Measurements from ENCODE around the gene CD36. TPM values are rescaled to one million over a fixed set of nuclear protein-coding genes. Genes with fewer than 3 reads are reported as not detected.

Gene CD36
- total RNA-seq, 4 donors from 2014 or later: 11.5 to 59.2 (median 31.5) TPM

GRCh38 chr7:80596933-80597517 is 41.4 kb upstream of the CD36 start:
- Histone ChIP-seq H3K27me3 (no peaks in the 10 kb centered on the region), H3K27ac (no peak overlapping the region), H3K36me3 (no peaks in the 10 kb centered on the region), H3K9me3 (no peaks in the 10 kb centered on the region), H3K4me3 (no peak overlapping the region), H3K4me1 (peaks cover 0 to 4% (median 1%) of the 10 kb centered on the region in 4 donors)
- TF ChIP-seq EP300 (IDR thresholded peaks at IDR 0.05; ENCODE audit: low read depth) (no peak), POLR2A (IDR thresholded peaks at IDR 0.05) (no peak), CTCF (IDR thresholded peaks at IDR 0.05) (no peak), POLR2AphosphoS5 (IDR thresholded peaks at IDR 0.05) (no peak)
- 75 to 82% methylated on average over 4 of the region's 4 CpGs for WGBS, 2 donors (ENCODE audit: low coverage in 1 of 2)
- in situ Hi-C loops (cut with MboI; ENCODE audit: low pct_ligation_motif_present in 1 of 4, low pct_unique_long_range_greater_than_20kb in 1 of 4, low sequenced_read_pairs in 3 of 4) (no loop called here), intact Hi-C loops (cut with DNase I; ENCODE audit: low total_unique reads) (no loop called here)
- no peak for DNase-seq

- intact Hi-C loops (cut with DNase I; ENCODE audit: low total_unique reads) (no loop called here), in situ Hi-C loops (cut with MboI; ENCODE audit: low pct_ligation_motif_present in 1 of 4, low pct_unique_long_range_greater_than_20kb in 1 of 4, low sequenced_read_pairs in 3 of 4) (no loop called here)
- no peaks in the 10 kb centered on the region for H3K36me3 ChIP-seq
- H3K9me3 ChIP-seq: no peaks in the 10 kb centered on the region
- H3K4me3 ChIP-seq: no peak overlapping the region
- TF ChIP-seq CTCF (IDR thresholded peaks at IDR 0.05) (no peak), POLR2A (IDR thresholded peaks at IDR 0.05) (no peak), POLR2AphosphoS5 (IDR thresholded peaks at IDR 0.05) (no peak), EP300 (IDR thresholded peaks at IDR 0.05; ENCODE audit: low read depth) (no peak)
- H3K27ac ChIP-seq: no peak overlapping the region
- peaks cover 0 to 4% (median 1%) of the 10 kb centered on the region in 4 donors for H3K4me1 ChIP-seq
- DNase-seq: no peak
- no peaks in the 10 kb centered on the region for H3K27me3 ChIP-seq
Observed at GRCh38 chr7:80597875-80598274, 40.6 kb upstream of the CD36 start.

- Histone ChIP-seq H3K4me1 (no peaks in the 10 kb centered on the region), H3K27ac (no peak overlapping the region), H3K9me3 (no peaks in the 10 kb centered on the region), H3K4me3 (no peak overlapping the region), H3K36me3 (no peaks in the 10 kb centered on the region), H3K27me3 (no peaks in the 10 kb centered on the region)
- TF ChIP-seq CTCF (IDR thresholded peaks at IDR 0.05): no peak
- no peak for TF ChIP-seq POLR2AphosphoS5 (IDR thresholded peaks at IDR 0.05)
- no peak for TF ChIP-seq EP300 (IDR thresholded peaks at IDR 0.05; ENCODE audit: low read depth)
- TF ChIP-seq POLR2A (IDR thresholded peaks at IDR 0.05): no peak
- no peak for DNase-seq
- WGBS, 2 donors (ENCODE audit: low coverage in 1 of 2): 56 to 82% methylated on average over 2 of the region's 2 CpGs
- in situ Hi-C loops (cut with MboI; ENCODE audit: low pct_ligation_motif_present in 1 of 4, low pct_unique_long_range_greater_than_20kb in 1 of 4, low sequenced_read_pairs in 3 of 4): no loop called here
- intact Hi-C loops (cut with DNase I; ENCODE audit: low total_unique reads): no loop called here
Observed at GRCh38 chr7:80600046-80600445, 38.4 kb upstream of the CD36 start.

GRCh38 chr7:80601999-80602398 is 36.4 kb upstream of the CD36 start:
- H3K4me1 ChIP-seq: no peaks in the 10 kb centered on the region
- intact Hi-C loops (cut with DNase I; ENCODE audit: low total_unique reads): no loop called here
- WGBS, 2 donors (ENCODE audit: low coverage in 1 of 2): 77 to 90% methylated on average over 2 to 4 of the region's 4 CpGs

More at GRCh38 chr7:80601999-80602398, 36.4 kb upstream of the CD36 start:
- Histone ChIP-seq H3K36me3 (no peaks in the 10 kb centered on the region), H3K27ac (no peak overlapping the region), H3K4me3 (no peak overlapping the region), H3K27me3 (no peaks in the 10 kb centered on the region), H3K9me3 (no peaks in the 10 kb centered on the region)
- DNase-seq: no peak
- in situ Hi-C loops (cut with MboI; ENCODE audit: low pct_ligation_motif_present in 1 of 4, low pct_unique_long_range_greater_than_20kb in 1 of 4, low sequenced_read_pairs in 3 of 4): no loop called here
- TF ChIP-seq POLR2A (IDR thresholded peaks at IDR 0.05): no peak
- TF ChIP-seq POLR2AphosphoS5 (IDR thresholded peaks at IDR 0.05): no peak
- no peak for TF ChIP-seq EP300 (IDR thresholded peaks at IDR 0.05; ENCODE audit: low read depth)
- no peak for TF ChIP-seq CTCF (IDR thresholded peaks at IDR 0.05)

Data from transverse colon (tissue), 4 donors.